Tibial artery (tissue), 4 donors: ENCODE results near the gene DIAPH1.

Experiments used
- DNase-seq, 2 donors: peaks; one replicate each; pipeline ENCODE4 v3.0.0-alpha.2; 2019
- H3K27ac ChIP-seq, 2 donors: fragments of 200-600 bp; sonication (generic) in 1 of 2; 1 replicate in 1 of 2; 2 replicates in 1 of 2; pipeline ENCODE4 v1.5.1; 2018 to 2019; ENCODE audit warnings: mild to moderate bottlenecking in 1 of 2
- H3K27me3 ChIP-seq, 2 donors: fragments of 200-600 bp; sonication (generic) in 1 of 2; one replicate each; pipeline versions ENCODE4 v1.5.1 to v1.6.0; 2016 to 2019
- H3K36me3 ChIP-seq, 3 donors: fragments of 200-600 bp; sonication (generic) in 2 of 3; one replicate each; pipeline ENCODE4 v1.5.1; 2016 to 2019; ENCODE audit warnings: mild to moderate bottlenecking in 2 of 3
- H3K4me1 ChIP-seq, 4 donors: fragments of 200-600 bp; sonication (generic) in 2 of 4; 1 replicate in 3 of 4; 2 replicates in 1 of 4; pipeline ENCODE4 v1.5.1; 2016 to 2019
- H3K4me3 ChIP-seq, 2 donors: fragments of 200-600 bp; sonication (generic) in 1 of 2; 1 replicate in 1 of 2; 2 replicates in 1 of 2; pipeline ENCODE4 v1.5.1; 2018 to 2019; ENCODE audit warnings: mild to moderate bottlenecking in 2 of 2
- H3K9me3 ChIP-seq, 3 donors: fragments of 200-600 bp; sonication (generic) in 1 of 3; one replicate each; pipeline ENCODE4 v1.5.1; 2016 to 2019
- CTCF ChIP-seq, 2 experiments: fragments of 200-600 bp in 1 of 2; fragments of 450-650 bp in 1 of 2; IDR thresholded peaks; one replicate each; pipeline ENCODE4 v1.5.1; 2017 to 2019; ENCODE audit warnings: antibody characterized with exemption in 2 of 2, mild to moderate bottlenecking in 1 of 2, moderate library complexity in 1 of 2
- intact Hi-C: fragments of 100-400 bp; cut with DNase I; formaldehyde crosslinking; loops from one replicate; pipeline ENCODE4 v1.15.0; 2023; ENCODE audit warnings: low total_unique reads

Gene DIAPH1

GRCh38 chr5:141512911-141513626, 105.7 kb downstream of the DIAPH1 start:
- no peak for TF ChIP-seq CTCF (IDR thresholded peaks at IDR 0.05)
- no peaks in the 10 kb centered on the region for H3K9me3 ChIP-seq
- peak overlapping the region; percentile 66 to 71 for H3K4me3 ChIP-seq
- DNase-seq: peak; percentile 48 to 76
- H3K36me3 ChIP-seq: peaks cover 0 to 32% (median 12%) of the 10 kb centered on the region in 3 donors
- H3K27ac ChIP-seq: peak overlapping the region; percentile 91 to 95
- H3K27me3 ChIP-seq: no peaks in the 10 kb centered on the region
- H3K4me1 ChIP-seq: peaks cover 0 to 68% (median 49%) of the 10 kb centered on the region in 4 donors
- intact Hi-C loops: loop anchor here (5.0 to 10.0 kb wide), 3 partner anchors 36 to 1108 kb away; partner anchors contain the start of genes ANKHD1 and PCDHGC3

GRCh38 chr5:141512390-141512910, 106.3 kb downstream of the DIAPH1 start:
- peak overlapping the region; percentile 66 to 71 for H3K4me3 ChIP-seq
- DNase-seq: peak; percentile 87 to 92
- peaks cover 0 to 32% (median 12%) of the 10 kb centered on the region in 3 donors for H3K36me3 ChIP-seq
- peak overlapping the region; percentile 91 to 95 for H3K27ac ChIP-seq
- no peaks in the 10 kb centered on the region for H3K27me3 ChIP-seq
- H3K9me3 ChIP-seq: no peaks in the 10 kb centered on the region
- intact Hi-C loops: loop anchor here (5.0 to 10.0 kb wide), 3 partner anchors 35 to 1108 kb away; partner anchors contain the start of genes ANKHD1 and PCDHGC3
- peaks cover 0 to 74% (median 56%) of the 10 kb centered on the region in 4 donors for H3K4me1 ChIP-seq
- TF ChIP-seq CTCF (IDR thresholded peaks at IDR 0.05): peak; percentile 77 to 87

- Histone ChIP-seq H3K9me3 (no peaks in the 10 kb centered on the region), H3K4me1 (peaks cover 0 to 80% (median 61%) of the 10 kb centered on the region in 4 donors), H3K27ac (peak overlapping the region; percentile 91 to 95), H3K36me3 (peaks cover 0 to 30% (median 12%) of the 10 kb centered on the region in 3 donors), H3K4me3 (peak overlapping the region in 1 of 2 donors; percentile 71), H3K27me3 (no peaks in the 10 kb centered on the region)
- no peak for DNase-seq
- TF ChIP-seq CTCF (IDR thresholded peaks at IDR 0.05): no peak
- intact Hi-C loops: loop anchor here (5.0 to 10.0 kb wide), 3 partner anchors 35 to 1107 kb away; partner anchors contain the start of genes ANKHD1 and PCDHGC3
Measured at GRCh38 chr5:141511771-141512325, 107.0 kb downstream of the DIAPH1 start.

- Histone ChIP-seq H3K27me3 (no peaks in the 10 kb centered on the region), H3K4me1 (peaks cover 0 to 77% (median 60%) of the 10 kb centered on the region in 4 donors), H3K36me3 (peaks cover 0 to 24% (median 6%) of the 10 kb centered on the region in 3 donors), H3K4me3 (no peak overlapping the region), H3K9me3 (no peaks in the 10 kb centered on the region), H3K27ac (peak overlapping the region; percentile 91 to 95)
- intact Hi-C loops: loop anchor here (5.0 to 10.0 kb wide), 3 partner anchors 34 to 1106 kb away; partner anchors contain the start of genes ANKHD1 and PCDHGC3
- no peak for DNase-seq
- no peak for TF ChIP-seq CTCF (IDR thresholded peaks at IDR 0.05)
Measured at GRCh38 chr5:141510850-141511601, 107.8 kb downstream of the DIAPH1 start.

GRCh38 chr5:141510160-141510559, 108.6 kb downstream of the DIAPH1 start:
- H3K9me3 ChIP-seq: no peaks in the 10 kb centered on the region
- TF ChIP-seq CTCF (IDR thresholded peaks at IDR 0.05): no peak
- peaks cover 0 to 68% (median 51%) of the 10 kb centered on the region in 4 donors for H3K4me1 ChIP-seq
- peak overlapping the region; percentile 91 to 95 for H3K27ac ChIP-seq
- no peaks in the 10 kb centered on the region for H3K27me3 ChIP-seq
- H3K36me3 ChIP-seq: peaks cover 0 to 27% (median 7%) of the 10 kb centered on the region in 3 donors
- DNase-seq: no peak
- intact Hi-C loops: loop anchor here (5.0 to 10.0 kb wide), 3 partner anchors 33 to 1105 kb away; partner anchors contain the start of genes ANKHD1 and PCDHGC3
- no peak overlapping the region for H3K4me3 ChIP-seq
